LNCaP clone FGC (cell line): ENCODE data around the gene HLX.
A peak's percentile ranks its signal among the peaks of the same experiment; 100 is the strongest.

Source experiments
- DNase-seq: peaks from one replicate; pipeline ENCODE4 v3.0.0-alpha.2; 2011; ENCODE audit warnings: low read depth
- H3K4me3 ChIP-seq: 2 replicates; pipeline ENCODE4 v1.5.1; 2011; ENCODE audit warnings: mild to moderate bottlenecking, low read depth, low read length, control low read depth
- TF ChIP-seq, protein P1 (sequence below): IDR thresholded peaks from 2 replicates; pipeline ENCODE4 v1.5.1; 2012; ENCODE audit warnings: mild to moderate bottlenecking; ENCODE audit not compliant: control insufficient read depth, insufficient read depth; ENCODE audit errors: extremely low read depth

Gene HLX

DNA sequence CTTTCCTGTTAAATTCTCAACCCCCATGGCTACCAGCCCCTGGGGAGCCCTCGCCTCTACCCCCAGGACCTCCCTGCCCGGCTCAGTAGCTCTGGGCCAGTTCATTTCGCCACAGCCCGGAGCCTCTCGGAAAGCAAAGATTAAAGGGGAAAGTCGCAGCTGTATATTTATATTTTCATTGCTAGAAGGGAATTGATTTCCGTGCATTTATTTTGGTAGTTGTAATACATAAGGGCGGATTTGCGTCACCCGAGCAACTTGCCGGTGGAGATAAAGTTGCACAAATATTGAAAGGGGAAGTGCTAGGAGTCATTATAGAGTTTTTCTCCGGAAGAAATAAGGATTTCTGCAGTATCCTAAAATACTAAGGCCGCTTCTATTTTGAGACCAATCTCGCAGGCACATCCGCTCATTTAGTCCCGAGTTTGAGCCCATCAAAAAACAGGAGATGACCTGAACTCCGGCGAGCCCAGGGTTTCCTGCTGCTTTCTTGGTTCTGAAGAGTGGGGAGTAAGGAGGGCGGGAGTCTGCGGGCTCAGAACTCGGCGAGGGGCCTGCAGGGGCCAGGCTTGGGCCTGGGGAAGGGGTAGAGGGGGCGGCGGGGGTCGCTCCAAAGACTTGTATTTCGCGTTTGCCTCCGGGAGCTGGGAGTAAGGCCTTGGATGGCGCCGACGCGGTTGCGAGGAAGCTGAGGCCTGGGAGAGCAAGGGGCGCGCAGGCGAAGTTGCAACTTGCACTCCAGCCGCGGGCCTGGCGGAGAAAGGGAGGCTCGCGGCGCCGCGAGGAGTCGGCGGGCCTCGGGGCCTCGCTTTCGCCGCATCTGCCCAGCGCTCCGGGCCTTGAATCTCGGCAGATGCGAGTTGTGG, 2.5 kb upstream of the HLX start:
- DNase-seq = no peak
- no peak overlapping the region for H3K4me3 ChIP-seq

GRCh38 chr1:220877377-220878095, 1.7 kb upstream of the HLX start:
- DNase-seq = no peak
- TF ChIP-seq, protein P1, sequence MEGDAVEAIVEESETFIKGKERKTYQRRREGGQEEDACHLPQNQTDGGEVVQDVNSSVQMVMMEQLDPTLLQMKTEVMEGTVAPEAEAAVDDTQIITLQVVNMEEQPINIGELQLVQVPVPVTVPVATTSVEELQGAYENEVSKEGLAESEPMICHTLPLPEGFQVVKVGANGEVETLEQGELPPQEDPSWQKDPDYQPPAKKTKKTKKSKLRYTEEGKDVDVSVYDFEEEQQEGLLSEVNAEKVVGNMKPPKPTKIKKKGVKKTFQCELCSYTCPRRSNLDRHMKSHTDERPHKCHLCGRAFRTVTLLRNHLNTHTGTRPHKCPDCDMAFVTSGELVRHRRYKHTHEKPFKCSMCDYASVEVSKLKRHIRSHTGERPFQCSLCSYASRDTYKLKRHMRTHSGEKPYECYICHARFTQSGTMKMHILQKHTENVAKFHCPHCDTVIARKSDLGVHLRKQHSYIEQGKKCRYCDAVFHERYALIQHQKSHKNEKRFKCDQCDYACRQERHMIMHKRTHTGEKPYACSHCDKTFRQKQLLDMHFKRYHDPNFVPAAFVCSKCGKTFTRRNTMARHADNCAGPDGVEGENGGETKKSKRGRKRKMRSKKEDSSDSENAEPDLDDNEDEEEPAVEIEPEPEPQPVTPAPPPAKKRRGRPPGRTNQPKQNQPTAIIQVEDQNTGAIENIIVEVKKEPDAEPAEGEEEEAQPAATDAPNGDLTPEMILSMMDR = no peak
- no peak overlapping the region for H3K4me3 ChIP-seq

More for the DNA sequence above, 2.5 kb upstream of the HLX start:
- TF ChIP-seq, protein P1 = no peak

- TF ChIP-seq, protein P1 = no peak
- no peak for DNase-seq
- H3K4me3 ChIP-seq = peak overlapping the region; percentile 55
Measured at GRCh38 chr1:220878191-220879075, 810 bp upstream of the HLX start.

DNA sequence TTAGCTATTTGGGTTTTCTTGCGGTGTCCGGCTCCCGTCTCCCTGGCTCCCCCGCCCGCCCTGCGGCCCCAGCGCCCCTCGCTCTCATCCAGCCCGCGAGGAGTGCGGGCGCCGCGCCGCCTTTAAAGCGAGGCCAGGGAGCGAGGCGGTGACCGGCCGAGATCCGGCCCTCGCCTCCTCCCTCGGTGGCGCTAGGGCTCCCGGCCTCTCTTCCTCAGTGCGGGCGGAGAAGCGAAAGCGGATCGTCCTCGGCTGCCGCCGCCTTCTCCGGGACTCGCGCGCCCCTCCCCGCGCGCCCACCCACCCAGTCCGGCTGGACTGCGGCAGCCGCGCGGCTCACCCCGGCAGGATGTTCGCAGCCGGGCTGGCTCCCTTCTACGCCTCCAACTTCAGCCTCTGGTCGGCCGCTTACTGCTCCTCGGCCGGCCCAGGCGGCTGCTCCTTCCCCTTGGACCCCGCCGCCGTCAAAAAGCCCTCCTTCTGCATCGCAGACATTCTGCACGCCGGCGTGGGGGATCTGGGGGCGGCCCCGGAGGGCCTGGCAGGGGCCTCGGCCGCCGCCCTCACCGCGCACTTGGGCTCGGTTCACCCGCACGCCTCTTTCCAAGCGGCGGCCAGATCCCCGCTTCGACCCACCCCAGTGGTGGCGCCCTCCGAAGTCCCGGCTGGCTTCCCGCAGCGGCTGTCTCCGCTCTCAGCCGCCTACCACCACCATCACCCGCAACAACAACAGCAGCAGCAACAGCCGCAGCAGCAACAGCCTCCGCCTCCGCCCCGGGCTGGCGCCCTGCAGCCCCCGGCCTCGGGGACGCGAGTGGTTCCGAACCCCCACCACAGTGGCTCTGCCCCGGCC, 492 bp downstream of the HLX start:
- TF ChIP-seq, protein P1 = no peak
- DNase-seq = no peak
- peak overlapping the region; percentile 55 for H3K4me3 ChIP-seq

GRCh38 chr1:220880362-220880670, 1.1 kb downstream of the HLX start:
- TF ChIP-seq, protein P1 = no peak
- peak overlapping the region; percentile 55 for H3K4me3 ChIP-seq
- no peak for DNase-seq

DNA sequence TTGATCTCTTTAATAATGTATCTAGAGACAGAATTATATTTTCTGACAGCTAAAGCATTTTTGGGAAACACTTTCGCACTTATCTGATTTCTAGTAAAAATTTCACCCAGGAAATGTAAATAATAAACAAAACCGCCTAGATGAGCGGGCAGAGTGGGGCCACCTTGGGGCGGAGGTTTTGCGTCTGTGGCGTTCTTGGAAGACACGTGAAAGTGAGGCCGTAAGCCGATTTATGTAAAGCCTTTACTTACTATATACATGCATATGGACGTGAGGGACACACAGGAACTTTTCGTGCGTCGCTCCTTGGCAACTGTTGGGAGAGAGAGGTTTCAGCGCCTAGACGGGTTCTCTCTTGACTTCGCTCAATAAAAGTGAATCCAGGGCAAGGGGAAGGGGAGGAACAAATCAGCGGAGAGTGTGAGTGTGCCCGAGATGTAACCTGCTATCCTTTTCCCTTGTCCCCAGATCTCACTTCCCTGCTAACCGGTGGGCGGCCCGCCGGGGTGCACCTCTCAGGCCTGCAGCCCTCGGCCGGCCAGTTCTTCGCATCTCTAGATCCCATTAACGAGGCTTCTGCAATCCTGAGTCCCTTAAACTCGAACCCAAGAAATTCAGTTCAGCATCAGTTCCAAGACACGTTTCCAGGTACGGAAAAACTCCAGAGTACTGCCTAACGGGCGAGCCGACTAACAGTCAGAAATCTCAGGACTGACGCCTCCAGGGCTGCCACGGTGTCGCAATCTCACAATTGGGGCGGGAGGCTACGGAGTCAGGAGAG, 1.7 kb downstream of the HLX start:
- no peak overlapping the region for H3K4me3 ChIP-seq
- no peak for DNase-seq
- TF ChIP-seq, protein P1 = no peak
